ENCODE data around the gene SF3A2.
A peak's percentile ranks its signal among the peaks of the same experiment; 100 is the strongest.

SF3A2 gene

DNA sequence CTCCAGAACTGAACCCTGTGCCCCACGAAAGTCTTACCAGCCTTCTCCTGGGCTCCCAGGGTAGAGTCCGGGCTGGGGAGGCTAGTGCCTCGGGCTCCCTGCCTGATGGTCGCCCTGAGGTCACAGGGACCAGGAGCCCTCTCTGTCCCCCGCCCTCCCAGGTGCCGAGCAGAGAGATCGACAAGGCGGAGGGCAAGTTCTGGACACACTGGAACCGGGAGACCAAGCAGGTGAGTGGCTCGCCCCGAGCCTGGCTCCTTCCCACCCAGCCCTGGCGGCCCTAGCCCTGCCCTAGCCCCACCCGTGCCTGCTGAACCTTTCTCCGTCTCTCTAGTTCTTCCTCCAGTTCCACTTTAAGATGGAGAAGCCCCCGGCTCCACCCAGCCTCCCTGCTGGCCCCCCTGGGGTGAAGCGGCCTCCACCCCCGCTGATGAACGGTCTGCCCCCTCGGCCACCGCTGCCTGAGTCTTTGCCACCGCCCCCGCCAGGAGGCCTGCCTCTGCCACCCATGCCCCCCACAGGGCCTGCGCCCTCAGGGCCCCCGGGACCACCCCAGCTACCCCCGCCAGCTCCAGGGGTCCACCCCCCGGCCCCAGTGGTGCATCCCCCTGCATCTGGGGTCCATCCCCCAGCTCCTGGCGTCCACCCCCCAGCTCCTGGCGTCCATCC, 10.9 kb downstream of the SF3A2 start:
- Mint-ChIP-seq H3K4me3 (no peak overlapping the region), H3K27ac (no peak overlapping the region), H3K4me1 (ENCODE audit: low read depth) (peaks cover 12% of the 10 kb centered on the region), H3K36me3 (ENCODE audit: low read depth) (peaks cover 61% of the 10 kb centered on the region), H3K9me3 (no peaks in the 10 kb centered on the region), H3K27me3 (peaks cover 13% of the 10 kb centered on the region)
- DNase-seq = no peak

DNA sequence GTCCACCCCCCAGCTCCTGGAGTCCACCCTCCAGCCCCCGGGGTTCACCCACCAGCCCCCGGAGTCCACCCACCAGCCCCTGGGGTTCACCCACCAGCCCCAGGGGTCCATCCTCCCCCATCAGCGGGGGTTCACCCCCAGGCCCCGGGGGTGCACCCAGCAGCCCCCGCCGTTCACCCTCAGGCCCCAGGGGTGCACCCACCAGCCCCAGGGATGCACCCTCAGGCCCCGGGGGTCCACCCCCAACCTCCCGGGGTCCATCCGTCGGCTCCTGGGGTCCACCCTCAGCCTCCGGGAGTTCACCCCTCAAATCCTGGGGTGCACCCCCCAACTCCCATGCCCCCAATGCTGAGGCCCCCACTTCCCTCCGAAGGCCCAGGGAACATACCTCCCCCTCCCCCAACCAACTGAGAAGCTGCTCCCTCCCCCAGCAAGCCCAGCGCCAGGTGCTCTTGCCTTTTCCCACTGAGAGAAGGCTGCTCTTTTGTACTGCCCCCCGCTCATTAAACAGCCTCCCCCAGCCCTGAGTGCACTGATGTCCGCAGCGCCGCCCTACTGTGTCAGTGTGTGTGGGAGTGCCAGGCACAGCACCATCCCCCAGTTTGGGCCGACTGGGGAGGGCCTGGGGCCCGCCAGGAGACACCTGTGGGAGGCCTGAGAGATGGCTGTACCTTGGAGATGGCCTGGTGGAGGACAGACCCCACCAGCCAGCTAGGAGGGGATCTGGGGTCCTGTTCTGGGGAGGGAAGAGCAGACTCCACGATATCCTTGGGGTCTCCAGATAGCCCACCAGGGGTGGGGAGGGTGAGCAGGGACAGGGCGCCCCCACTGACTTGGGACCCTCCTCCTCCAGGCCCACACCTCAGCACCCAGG, 11.7 kb downstream of the SF3A2 start:
- Mint-ChIP-seq H3K4me3 (no peak overlapping the region), H3K27me3 (peaks cover 15% of the 10 kb centered on the region), H3K9me3 (no peaks in the 10 kb centered on the region), H3K27ac (no peak overlapping the region), H3K36me3 (ENCODE audit: low read depth) (peaks cover 53% of the 10 kb centered on the region), H3K4me1 (ENCODE audit: low read depth) (peaks cover 15% of the 10 kb centered on the region)
- DNase-seq = no peak

DNA sequence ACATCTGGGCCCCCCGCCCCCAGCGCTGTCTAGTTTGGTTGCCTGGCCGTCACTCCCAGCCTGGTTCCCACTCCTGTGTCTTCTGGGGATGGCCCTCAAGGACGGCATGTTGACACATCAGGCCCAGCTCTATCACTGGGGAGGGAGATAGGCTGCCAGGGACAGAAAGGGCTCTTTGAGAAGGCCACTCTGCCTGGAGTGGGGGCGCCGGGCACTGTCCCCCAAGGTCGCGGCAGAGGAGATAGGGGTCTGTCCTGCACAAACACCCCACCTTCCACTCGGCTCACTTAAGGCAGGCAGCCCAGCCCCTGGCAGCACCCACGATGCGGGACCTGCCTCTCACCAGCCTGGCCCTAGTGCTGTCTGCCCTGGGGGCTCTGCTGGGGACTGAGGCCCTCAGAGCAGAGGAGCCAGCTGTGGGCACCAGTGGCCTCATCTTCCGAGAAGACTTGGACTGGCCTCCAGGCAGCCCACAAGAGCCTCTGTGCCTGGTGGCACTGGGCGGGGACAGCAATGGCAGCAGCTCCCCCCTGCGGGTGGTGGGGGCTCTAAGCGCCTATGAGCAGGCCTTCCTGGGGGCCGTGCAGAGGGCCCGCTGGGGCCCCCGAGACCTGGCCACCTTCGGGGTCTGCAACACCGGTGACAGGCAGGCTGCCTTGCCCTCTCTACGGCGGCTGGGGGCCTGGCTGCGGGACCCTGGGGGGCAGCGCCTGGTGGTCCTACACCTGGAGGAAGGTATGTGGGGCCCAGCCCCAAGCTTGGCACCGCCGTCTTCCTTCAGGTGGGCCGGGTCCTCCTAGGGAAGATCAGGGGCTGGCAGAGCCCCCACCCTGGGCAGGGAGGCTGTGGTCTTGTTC, 12.6 kb downstream of the SF3A2 start, which contains the start of gene AMH:
TSS of gene AMH (plus strand) at position 314 of the 857 bp plus-strand sequence. CDS start at position 324, 10 bp downstream.
- peaks cover 44% of the 10 kb centered on the region for H3K36me3 Mint-ChIP-seq (ENCODE audit: low read depth)
- no peak within 1 kb of the TSS for H3K4me3 Mint-ChIP-seq
- H3K27ac Mint-ChIP-seq = no peak within 1 kb of the TSS
- DNase-seq = no peak
- peaks cover 20% of the 10 kb centered on the region for H3K27me3 Mint-ChIP-seq
- peaks cover 20% of the 10 kb centered on the region for H3K4me1 Mint-ChIP-seq (ENCODE audit: low read depth)
- no peaks in the 10 kb centered on the region for H3K9me3 Mint-ChIP-seq

DNA sequence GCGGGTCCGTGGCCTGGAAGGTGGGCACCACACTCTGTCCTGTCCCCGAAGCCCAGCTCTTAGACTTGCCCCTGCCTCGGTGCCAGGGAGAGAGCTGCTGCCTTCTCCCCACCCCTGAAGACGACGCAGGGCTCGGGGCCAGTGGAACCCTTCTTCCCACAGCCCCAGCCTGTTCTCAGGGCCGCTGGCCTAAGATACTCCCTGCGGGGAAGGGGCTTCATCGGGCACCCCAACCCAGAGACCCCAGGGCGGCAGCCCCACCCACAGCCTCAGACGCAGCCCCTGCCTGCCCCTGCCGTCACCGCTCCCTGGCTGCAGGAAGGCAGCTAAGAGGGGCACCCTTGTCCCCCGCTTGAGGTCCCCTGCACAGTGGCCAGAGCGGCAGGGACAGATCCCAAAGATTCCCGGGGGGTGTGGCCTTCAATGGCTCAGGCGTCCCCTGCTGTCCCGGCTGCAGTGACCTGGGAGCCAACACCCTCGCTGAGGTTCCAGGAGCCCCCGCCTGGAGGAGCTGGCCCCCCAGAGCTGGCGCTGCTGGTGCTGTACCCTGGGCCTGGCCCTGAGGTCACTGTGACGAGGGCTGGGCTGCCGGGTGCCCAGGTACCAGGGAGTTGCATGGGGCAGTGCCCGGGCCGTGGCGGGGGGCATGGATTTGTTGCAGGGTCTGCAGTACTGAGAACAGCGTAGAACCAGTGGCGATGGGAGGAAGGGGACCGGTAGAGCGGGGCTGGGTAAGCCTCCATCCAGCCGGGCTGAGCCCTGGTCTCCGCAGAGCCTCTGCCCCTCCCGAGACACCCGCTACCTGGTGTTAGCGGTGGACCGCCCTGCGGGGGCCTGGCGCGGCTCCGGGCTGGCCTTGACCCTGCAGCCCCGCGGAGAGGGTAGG, 13.5 kb downstream of the SF3A2 start:
- Mint-ChIP-seq H3K4me1 (ENCODE audit: low read depth) (peaks cover 20% of the 10 kb centered on the region), H3K36me3 (ENCODE audit: low read depth) (peaks cover 35% of the 10 kb centered on the region), H3K9me3 (no peaks in the 10 kb centered on the region), H3K27me3 (peaks cover 20% of the 10 kb centered on the region), H3K27ac (no peak overlapping the region), H3K4me3 (no peak overlapping the region)
- no peak for DNase-seq

DNA sequence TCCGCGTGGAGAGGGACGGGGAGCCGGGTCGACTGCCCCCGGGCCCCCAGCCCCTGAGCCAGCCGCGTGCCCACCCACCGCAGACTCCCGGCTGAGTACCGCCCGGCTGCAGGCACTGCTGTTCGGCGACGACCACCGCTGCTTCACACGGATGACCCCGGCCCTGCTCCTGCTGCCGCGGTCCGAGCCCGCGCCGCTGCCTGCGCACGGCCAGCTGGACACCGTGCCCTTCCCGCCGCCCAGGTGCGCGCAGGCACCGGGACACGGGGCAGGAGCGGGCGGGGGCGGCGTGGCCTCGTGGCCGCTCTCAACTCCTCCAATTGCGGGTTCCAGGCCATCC, 14.1 kb downstream of the SF3A2 start:
- Mint-ChIP-seq H3K27me3 (peaks cover 20% of the 10 kb centered on the region), H3K9me3 (no peaks in the 10 kb centered on the region), H3K27ac (no peak overlapping the region), H3K4me3 (no peak overlapping the region), H3K4me1 (ENCODE audit: low read depth) (peaks cover 20% of the 10 kb centered on the region), H3K36me3 (ENCODE audit: low read depth) (peaks cover 29% of the 10 kb centered on the region)
- no peak for DNase-seq

DNA sequence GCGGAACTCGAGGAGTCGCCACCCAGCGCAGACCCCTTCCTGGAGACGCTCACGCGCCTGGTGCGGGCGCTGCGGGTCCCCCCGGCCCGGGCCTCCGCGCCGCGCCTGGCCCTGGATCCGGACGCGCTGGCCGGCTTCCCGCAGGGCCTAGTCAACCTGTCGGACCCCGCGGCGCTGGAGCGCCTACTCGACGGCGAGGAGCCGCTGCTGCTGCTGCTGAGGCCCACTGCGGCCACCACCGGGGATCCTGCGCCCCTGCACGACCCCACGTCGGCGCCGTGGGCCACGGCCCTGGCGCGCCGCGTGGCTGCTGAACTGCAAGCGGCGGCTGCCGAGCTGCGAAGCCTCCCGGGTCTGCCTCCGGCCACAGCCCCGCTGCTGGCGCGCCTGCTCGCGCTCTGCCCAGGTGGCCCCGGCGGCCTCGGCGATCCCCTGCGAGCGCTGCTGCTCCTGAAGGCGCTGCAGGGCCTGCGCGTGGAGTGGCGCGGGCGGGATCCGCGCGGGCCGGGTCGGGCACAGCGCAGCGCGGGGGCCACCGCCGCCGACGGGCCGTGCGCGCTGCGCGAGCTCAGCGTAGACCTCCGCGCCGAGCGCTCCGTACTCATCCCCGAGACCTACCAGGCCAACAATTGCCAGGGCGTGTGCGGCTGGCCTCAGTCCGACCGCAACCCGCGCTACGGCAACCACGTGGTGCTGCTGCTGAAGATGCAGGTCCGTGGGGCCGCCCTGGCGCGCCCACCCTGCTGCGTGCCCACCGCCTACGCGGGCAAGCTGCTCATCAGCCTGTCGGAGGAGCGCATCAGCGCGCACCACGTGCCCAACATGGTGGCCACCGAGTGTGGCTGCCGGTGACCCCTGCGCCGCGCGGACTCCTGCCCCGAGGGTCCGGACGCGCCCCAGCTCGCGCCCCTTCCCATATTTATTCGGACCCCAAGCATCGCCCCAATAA, 14.8 kb downstream of the SF3A2 start:
- Mint-ChIP-seq H3K9me3 (no peaks in the 10 kb centered on the region), H3K4me1 (ENCODE audit: low read depth) (peaks cover 21% of the 10 kb centered on the region), H3K4me3 (peak overlapping the region; percentile 12), H3K36me3 (ENCODE audit: low read depth) (peaks cover 23% of the 10 kb centered on the region), H3K27me3 (peaks cover 20% of the 10 kb centered on the region), H3K27ac (no peak overlapping the region)
- peak; percentile 68 for DNase-seq

DNA sequence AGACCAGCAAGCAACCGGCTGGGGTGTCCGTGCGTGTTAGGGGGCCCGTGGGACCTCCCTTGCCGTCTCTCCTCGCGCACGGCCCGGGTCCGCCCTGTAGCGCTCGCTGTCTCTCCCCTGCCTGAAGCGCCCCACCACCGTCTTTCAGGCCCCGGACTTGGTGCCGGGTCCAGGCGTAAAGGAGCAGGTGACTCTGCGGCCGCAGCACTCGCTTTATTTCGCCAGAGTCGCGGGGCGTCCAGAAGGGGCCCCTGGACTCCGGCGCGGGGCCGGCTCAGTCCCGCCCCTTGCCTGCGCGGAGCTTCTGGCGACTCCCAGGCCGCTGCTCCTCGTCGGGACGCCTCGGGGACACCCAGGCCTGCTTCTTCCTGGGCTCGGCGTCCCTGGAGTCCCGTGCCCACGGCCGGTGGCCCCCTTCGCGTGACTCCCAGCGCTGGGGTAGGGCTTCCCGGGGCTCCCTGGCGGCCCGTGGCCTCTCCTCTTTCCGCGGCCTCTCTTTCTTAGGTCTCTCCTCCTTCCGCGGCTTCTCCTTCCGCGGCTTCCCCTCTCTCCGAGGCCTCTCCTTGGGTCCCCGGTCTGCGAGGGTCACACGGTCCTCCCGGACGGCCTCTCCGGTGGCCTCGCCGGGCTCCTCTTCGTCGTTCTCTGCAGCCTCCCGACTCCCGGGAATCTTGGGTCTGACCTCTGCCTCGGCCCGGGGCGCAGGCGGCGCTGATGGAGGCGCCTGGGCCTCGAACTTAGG, 15.6 kb downstream of the SF3A2 start:
- H3K27me3 Mint-ChIP-seq = peaks cover 20% of the 10 kb centered on the region
- DNase-seq = peak; percentile 73
- peak overlapping the region; percentile 29 for H3K27ac Mint-ChIP-seq
- H3K9me3 Mint-ChIP-seq = no peaks in the 10 kb centered on the region
- H3K4me1 Mint-ChIP-seq (ENCODE audit: low read depth) = peaks cover 26% of the 10 kb centered on the region
- peaks cover 14% of the 10 kb centered on the region for H3K36me3 Mint-ChIP-seq (ENCODE audit: low read depth)
- peak overlapping the region; percentile 42 for H3K4me3 Mint-ChIP-seq

DNA sequence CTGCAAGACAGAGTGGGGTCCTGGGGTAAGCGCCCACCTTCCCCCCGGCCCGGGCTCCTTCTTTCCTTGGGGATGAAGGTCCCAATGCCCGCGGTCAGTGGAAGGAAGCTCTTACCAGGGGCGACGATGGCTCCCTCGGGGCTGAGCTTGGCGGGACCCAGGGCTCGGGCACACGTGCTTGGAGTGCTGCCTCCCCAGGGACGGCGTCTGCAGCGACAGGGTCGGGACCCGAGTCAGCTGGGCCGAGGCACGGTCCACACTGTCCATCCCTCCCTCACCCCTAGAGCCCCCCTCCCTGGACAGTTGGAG, 16.1 kb downstream of the SF3A2 start:
- Mint-ChIP-seq H3K4me1 (ENCODE audit: low read depth) (peaks cover 29% of the 10 kb centered on the region), H3K27me3 (peaks cover 20% of the 10 kb centered on the region), H3K4me3 (peak overlapping the region; percentile 42)

DNA sequence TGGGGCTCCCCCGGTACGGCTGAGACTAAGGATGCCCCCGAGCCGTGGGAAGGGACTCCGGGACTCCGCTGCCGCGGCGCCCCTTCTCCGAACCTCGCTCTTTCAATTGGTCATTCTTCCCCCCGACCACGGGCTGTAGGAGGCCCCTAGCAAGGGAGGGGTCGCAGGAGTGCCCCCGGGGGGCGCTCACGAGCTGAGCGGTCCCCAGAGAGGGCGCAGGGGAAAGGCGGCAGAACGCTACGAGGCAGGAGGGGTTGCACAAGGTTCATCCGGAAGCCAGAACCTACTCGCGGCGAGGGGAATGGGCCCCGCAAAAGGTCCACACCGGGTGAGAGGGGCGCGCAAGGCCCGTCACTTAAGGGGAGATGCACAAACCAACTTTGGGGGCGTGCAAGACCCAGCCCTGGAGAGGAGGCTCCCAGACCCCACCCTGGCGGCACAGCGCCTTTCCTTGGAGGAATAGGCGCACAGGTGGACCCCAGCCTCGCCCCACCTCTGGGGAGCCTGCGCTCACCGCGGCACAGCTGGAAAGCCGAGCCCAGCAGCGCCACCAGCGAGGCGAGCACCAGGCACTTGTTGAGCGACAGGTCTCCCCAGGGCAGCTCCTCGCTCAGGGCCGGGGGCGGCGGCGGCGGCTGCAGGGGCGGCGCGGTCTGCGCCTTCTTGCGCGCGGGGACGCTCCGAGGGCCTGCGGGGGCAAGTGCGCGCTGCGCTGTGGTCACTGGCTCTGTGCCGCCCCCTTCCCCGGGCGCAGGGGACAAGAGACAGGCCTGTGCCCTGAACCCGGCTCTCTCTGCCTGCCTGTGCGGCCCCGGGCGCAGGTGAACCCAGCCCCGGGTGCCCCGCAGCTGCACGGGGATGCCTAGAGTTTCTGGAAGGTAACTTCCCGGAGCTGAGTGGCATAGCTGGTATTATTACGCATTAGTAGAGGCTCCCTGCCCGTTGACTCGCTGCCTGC, 16.8 kb downstream of the SF3A2 start:
- peak; percentile 73 for DNase-seq
- Mint-ChIP-seq H3K9me3 (no peaks in the 10 kb centered on the region), H3K27ac (peak overlapping the region; percentile 22), H3K4me3 (peak overlapping the region; percentile 42), H3K27me3 (peaks cover 20% of the 10 kb centered on the region), H3K36me3 (ENCODE audit: low read depth) (peaks cover 7% of the 10 kb centered on the region), H3K4me1 (ENCODE audit: low read depth) (peaks cover 36% of the 10 kb centered on the region)

More for the DNA sequence above, 16.1 kb downstream of the SF3A2 start:
- no peak for DNase-seq
- Mint-ChIP-seq H3K36me3 (ENCODE audit: low read depth) (peaks cover 9% of the 10 kb centered on the region), H3K27ac (peak overlapping the region; percentile 29), H3K9me3 (no peaks in the 10 kb centered on the region)

DNA sequence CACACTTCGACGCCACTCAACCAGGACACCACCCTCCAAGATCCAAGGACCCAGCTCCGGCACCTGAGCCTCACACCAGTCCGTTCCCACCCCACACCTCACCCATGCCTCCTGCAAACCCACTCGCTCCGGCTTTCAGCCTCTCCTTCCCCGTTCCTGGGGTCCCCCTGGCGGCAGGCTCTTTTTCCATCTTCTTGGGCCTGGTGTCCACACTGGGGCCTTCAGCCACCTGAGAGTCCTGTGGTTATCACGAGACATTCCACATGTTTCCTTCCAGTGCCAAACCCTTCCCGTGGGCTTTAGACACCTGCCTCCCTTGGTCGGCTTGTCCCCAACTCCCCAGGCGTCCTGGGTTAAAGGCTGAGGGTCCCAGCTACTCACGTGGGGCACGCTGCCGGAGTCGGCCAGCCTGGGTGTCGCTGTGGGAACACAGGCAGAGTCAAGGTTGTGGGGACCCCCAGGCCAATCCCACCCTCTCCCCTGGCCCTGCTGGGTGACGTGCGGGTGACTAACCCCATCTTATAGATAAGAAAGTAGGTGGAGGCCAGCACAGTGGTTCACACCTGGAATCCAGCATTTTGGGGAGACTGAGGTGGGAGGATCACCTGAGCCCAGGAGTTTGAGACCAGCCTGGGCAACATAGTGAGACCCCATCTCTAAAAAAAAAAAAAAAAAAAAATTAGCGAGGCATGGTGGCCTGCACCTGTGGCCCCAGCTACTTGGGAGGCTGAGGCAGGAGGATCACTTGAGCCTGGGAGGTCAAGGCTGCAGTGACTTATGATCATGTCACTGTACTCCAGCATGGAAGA, 17.6 kb downstream of the SF3A2 start:
- no peaks in the 10 kb centered on the region for H3K36me3 Mint-ChIP-seq (ENCODE audit: low read depth)
- peak overlapping the region; percentile 22 for H3K27ac Mint-ChIP-seq
- H3K27me3 Mint-ChIP-seq = peaks cover 20% of the 10 kb centered on the region
- peaks cover 41% of the 10 kb centered on the region for H3K4me1 Mint-ChIP-seq (ENCODE audit: low read depth)
- no peaks in the 10 kb centered on the region for H3K9me3 Mint-ChIP-seq
- no peak for DNase-seq
- H3K4me3 Mint-ChIP-seq = peak overlapping the region; percentile 27
